GM18519 (cell line): ENCODE data around the gene PTBP3.
A peak's percentile ranks its signal among the peaks of the same experiment; 100 is the strongest.
"Not testable (repeated sequence)": the region's sequence is repeated elsewhere in the genome, so short reads cannot be mapped to it uniquely, and the experiment has no call there.

ENCODE experiments used
- ATAC-seq: cut with Tn5 transposase; IDR thresholded peaks from one replicate; pipeline ENCODE4 v1.9.1; 2021; ENCODE audit warnings: mild to moderate bottlenecking, moderate library complexity; ENCODE audit not compliant: unreplicated experiment, low FRiP score

PTBP3 gene, protein sequence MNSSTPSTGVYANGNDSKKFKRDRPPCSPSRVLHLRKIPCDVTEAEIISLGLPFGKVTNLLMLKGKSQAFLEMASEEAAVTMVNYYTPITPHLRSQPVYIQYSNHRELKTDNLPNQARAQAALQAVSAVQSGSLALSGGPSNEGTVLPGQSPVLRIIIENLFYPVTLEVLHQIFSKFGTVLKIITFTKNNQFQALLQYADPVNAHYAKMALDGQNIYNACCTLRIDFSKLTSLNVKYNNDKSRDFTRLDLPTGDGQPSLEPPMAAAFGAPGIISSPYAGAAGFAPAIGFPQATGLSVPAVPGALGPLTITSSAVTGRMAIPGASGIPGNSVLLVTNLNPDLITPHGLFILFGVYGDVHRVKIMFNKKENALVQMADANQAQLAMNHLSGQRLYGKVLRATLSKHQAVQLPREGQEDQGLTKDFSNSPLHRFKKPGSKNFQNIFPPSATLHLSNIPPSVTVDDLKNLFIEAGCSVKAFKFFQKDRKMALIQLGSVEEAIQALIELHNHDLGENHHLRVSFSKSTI

DNA sequence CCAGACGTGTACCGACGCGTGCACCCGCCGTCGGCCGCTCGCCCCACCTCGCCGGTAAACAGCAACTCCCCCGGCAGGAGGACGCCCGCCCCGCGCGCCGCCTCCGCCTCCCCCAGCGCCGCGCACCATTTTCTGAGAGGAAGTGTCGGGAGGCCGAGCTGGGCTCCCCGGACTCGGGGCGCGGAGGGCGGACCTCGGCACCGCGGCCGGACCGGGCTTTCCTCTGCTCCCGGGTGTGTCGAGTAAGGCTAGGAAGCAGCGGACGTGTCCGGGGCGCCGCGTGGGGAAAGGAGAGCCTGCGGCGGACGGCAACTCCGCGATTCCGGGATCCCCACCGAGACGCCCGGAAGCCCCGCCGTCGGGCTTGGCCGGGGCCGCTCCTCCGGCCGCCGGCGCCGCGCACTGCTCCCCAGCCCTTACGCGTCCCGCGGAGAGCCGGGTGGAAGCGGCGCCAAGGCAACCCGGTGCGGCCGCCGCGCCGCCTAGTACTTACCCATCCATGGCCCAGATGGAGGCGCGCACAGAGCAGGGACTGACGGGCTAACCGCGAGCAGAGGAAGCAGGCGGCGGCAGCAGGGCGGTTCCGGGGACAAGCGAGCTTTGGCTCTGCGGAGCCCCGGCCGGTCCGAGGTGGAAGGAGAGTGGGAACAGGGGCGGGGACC, at the start of gene PTBP3:
PTBP3 (minus strand) TSS at position 643 of the 662 bp plus-strand sequence. CDS start 35,754 bp downstream, outside the sequence.
- peak; percentile 36 for ATAC-seq

DNA sequence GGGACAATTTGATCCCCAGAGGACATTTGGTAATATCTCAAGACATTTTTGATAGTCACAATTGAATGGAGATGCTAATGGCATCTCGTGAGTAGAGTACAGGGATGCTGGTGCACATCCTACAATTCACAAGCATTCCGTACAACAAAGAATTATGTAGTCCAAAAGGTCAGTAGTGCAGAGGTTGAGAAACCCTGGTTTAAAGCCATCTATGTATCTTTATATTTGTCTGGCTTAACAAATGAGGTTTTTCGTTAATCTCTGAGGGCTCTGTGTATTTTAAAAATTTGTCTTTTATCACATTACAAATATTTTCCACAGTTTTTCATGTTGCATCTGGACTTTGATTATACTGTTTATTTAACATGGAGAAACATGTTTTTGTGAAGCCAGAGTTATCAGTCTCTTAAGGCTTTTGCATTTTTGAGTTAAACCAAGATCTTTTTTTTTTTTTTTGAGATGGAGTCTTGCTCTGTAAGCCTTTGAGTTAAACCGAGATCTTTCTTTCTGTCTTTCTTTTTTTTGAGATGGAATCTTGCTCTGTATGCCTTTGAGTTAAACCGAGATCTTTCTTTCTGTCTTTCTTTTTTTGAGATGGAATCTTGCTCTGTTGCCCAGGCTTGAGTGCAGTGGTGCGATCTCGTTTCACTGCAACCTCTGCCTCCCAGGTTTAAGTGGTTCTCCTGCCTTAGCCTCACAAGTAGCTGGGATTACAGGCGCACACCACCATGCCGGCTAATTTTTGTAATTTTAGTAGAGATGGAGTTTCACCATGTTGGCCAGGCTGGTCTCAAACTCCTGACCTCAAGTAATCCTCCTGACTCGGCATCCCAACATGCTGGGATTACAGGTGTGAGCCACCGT, 49.3 kb upstream of the PTBP3 start:
- no peak for ATAC-seq

DNA sequence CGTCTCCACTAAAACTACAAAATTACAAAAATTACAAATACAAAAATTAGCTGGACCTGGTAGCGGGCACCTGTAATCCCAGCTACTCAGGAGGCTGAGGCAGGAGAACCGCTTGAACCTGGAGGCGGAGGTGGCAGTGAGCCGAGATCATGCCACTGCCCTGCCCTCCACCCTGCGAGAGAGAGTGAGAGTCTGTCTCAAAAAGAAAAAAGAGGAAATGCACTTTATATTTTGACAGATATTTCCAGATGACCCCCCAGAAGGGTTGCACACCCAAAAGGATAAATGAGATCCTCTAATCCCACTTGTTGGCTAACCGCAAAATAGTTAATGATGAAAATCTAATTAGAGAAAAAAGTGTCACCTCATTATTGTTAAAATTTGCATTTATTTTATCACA, 48.6 kb upstream of the PTBP3 start:
- ATAC-seq, result no peak

DNA sequence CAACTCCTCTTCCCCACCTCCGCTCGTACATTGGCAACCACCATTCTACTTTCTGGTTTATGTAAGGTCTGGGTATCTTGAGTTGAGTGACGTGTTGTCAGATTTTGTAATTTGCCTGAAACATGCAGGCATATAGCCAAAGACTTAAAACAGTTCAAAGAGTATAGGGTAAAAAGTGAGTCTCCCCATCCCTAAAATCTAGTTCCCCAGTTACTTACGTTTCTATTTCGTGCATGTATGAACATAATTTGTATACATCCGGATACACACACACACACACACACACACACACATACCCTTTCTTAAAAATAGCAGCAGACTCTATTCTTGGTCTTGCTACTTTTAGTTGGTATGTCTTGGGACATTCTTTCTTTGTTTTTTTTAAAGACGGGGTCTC, 47.4 kb upstream of the PTBP3 start:
- no peak for ATAC-seq

DNA sequence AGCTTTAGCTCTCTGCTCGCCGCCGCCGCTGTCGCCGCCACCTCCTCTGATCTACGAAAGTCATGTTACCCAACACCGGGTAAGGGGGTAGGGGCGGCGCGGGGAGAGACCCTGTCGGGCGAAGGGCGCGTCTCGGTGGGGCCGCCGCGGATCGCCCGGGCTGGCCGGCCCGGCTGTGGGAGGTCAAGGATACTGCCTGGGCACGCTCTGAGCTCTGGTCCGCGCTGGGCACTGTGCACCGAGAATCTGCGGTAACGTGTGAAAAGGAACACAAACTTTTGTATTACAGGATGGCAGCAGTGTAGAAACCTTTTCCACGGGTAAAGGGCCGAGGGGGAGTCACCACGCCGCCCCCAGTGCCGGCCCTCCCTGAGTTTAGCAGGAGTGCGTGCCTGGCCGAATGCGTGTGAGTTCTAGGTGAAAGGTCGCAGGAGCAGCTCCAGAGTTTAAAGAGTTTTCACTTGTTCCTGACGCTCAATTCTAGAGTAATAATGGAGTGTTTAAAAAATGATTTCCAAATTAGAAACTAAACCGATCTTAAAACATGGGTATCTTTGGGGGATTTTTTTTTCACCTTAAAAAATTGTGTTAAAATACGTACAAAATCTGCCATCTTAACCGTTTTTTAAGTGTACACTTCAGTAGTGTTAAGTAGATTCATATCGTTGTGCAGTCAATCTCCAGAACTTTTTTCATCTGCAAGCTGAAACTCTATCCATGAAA, 46.8 kb upstream of the PTBP3 start, which contains the start of gene HSDL2:
HSDL2 (plus strand) TSS at position 7 of the 723 bp plus-strand sequence; CDS start at position 63, 56 bp downstream.
- ATAC-seq, result peak; percentile 6

DNA sequence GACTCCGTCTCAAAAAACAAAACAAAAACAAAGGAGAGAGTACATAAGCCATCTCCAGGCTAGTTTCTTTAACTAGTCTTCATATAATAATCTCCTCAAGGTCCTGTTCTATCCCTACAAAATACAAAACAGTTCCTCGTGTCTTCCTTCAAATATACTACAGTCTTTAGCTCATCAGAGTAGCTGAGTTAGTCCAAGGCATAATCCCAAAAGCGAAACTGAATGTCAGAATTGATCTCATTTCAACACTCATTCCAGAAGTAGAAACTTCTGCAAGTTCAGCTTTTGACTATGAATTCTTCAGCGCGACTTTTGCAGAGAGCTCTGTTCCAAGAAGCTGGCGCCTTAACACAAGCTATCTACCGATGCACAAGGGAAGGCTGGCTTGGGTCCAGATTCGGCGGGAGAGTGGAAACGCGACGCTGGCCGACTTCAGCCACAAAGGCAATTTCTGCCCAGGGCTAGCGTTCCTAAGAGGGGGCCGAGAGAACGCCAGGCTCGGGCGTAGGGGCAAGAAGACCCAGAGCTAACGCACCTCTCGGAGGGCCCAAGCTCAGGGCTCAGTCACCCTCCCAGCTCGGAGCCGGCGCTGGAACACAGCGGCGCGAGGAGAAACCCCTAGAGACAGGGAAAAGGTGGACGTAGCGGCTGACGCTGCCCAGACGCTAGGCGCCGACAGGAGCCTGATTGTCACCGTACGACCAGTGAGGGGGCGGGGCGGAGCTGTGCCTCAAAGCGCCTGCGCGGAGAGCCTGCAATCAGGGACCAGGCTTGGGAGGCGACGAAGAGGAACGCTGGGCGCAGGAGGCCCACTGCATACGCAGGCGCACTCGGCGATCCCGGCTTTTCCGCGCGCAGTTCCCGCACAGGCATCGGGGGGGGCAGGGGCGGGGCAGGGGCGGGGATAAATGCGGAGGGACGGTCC, 46.0 kb upstream of the PTBP3 start:
- ATAC-seq, result peak; percentile 70

DNA sequence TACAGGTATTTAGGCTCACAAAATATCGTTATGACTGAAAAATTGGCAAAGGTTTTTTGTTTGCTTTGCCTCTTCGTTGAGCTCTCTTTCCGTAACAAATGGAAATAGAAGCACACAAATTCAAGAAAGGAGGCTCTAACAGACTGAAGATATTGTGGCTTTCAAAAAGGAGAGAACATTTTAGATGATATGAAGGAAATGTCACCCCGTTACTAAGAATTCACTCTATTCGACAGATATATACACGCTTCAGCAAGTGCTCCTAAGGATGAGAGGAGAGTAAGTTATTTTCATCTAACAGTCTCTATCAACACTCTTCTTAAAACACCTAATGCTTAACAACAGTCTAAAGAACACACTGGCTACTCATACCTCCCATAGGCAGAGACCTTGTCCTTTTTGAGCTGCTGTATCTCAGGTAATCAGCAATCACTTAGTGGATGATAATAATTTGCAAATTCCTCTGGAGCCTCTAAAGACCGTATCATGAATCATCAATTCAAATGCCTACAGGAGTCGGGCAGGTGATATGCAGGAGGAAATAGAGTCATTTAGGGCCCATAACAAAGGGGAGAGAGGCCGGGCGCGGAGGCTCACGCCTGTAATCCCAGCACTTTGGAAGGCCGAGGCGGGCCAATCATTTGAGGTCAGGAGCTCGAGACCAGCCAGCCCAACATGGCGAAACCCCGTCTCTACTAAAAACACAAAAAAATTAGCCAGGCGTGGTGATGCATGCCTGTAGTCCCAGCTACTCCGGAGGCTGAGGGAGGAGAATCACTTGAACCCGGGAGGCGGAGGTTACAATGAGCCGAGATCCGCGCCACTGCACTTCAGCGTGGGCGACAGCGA, 45.1 kb upstream of the PTBP3 start:
- ATAC-seq, result peak; percentile 1

DNA sequence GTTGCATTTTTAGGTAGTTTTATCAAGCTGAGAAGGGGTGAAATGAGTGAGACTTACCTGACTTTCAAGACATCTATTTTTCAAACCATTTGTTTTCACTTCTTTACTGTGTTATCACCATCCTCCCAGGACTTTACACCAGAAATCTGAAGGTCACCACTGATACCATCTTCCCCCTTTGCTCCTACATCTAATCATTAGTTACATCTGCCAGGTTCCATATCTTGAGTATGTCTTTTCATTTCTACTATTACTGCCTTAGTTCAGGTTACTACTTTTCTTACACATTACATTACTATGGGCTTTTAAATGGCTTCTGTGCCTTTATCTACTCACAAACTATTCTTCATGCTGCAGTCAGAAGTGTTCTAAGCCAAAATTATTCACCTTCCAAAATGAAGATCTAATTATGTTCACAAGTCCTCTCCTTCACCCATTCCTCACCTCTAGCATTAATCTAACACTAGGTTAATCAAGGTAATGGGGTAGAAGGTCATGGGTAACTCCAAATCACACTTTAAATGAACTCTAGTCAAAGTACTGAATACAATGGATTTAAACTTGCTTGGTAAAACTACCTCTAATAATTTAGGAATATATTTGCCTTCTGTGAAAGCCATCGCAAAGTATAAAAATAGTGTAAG, 44.4 kb upstream of the PTBP3 start:
- ATAC-seq, result no peak

DNA sequence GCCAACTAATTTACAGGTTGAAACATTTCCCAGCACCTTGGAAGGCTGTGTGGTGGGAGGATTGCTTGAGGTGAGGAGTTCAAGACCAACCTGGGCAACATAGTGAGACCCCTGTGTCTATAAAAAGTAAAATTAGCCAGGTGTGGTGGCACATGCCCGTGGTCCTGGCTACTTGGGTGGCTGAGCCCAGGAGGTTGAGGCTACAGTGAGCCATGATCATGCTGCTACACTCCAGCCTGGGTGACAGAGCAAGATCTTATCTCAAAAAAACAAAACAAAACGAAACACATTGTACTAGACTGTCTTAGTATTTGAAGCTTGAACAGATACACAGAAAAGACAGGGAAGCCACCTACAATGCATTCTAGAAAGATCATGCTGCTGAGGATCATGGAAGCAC, 43.7 kb upstream of the PTBP3 start:
- ATAC-seq, result no peak

DNA sequence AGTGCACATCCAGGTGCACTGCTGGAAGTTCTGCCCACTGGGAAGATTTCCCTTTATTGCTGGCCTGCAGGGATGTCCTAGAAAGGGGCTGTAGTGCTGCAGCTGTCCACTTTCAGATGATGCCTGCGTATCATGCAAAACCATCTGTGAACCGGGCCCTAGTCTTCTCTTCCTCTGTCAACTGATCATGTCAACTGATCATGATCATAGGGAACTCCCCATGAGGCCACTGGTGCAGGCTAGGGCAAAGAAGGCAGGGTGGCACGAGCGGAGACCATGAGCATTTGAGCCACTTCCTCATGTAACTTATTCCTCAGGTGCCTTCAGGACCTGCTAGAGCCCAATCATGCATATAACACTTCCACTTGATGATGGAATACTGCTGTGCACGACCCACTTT, 41.9 kb upstream of the PTBP3 start:
- no peak for ATAC-seq

DNA sequence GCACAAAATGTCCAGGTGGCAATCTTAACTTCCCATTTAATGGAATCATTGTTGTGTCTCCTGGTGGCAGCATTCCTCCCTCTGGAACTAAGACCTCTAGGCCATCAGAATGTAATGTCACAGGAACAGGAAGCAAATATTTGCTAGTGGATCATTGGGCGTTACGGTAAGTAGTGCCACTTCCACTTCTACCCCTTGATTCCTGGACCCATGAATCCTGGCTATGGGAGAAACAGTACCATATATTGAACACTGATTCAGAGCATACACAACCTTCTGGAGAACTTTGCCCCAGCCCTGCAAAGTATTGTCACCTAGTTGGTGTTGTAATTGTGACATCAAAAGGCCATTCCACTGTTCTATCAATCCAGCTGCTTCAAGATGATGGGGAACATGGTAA, 40.8 kb upstream of the PTBP3 start:
- not testable (repeated sequence) for ATAC-seq

DNA sequence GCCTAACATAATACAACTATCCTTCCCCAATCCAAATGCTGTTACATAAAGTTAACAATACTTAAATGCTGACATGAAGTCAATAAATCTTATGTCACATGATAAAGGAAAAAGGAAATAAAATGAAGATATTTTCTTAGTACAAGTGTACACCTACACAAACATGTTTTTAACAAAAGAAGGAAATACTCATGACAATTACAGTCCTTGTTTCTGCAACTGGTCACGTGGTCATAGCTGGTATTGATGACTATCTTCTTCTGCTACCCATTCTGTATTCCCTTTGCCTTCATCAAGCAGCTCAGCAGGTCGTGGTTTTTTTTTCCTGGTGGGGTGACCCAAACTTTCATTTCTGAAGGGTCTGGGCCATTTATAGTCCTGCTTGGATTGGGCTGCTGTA, 40.2 kb upstream of the PTBP3 start:
- not testable (repeated sequence) for ATAC-seq

DNA sequence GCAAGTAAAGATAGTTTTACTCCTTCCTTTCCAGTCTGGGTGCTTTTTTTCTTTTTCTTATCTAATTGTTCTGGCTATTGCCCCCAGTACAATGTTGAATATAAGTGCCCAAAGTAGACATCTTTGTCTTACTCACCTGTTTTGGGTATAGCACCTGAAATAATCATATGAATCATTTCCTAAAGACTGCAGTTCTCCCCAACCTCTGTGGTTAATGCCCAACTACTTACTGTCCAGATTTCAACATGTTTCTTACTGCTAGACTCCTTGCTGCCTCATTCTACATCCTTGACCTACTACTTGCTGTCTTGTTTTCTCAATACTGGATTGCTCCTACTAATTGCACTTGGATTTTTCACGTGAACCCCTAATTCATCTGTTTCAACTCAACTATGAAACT, 37.6 kb upstream of the PTBP3 start:
- ATAC-seq, result no peak

DNA sequence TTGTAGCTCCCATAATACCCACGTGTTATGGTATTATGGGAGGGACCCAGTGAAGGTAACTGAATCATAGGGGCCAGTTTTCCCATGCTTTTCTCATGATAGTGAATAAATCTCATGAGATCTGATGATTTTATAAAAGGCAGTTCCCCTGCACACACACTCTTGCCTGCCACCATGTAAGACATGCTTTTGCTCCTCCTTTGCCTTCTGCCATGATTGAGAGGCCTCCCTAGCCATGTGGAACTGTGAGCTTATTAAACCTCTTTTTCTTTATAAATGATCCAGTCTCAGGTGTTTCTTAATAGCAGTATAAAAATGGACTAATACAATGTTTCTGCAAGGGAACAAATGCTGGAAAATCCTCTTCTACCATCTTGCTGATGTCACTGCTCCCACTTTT, 36.4 kb upstream of the PTBP3 start:
- ATAC-seq, result no peak

DNA sequence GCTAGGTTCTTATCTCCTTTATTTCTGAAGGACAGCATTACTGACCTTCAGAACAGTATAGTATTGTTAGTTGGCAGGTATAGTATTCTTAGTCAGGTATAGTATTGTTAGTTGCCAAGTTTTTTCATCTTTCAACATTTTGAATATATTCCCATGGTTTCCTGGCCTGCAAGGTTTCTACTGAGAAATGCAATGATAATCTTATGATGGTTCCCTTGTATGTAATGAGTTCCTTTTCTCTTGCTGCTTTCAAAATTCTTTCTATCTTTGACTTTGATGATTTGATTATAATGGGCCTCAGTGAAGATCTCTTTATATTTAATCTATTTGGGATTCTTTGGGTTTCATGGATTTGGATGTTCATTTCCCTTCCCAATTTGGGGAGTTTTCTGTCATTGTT, 34.0 kb upstream of the PTBP3 start:
- ATAC-seq, result no peak

DNA sequence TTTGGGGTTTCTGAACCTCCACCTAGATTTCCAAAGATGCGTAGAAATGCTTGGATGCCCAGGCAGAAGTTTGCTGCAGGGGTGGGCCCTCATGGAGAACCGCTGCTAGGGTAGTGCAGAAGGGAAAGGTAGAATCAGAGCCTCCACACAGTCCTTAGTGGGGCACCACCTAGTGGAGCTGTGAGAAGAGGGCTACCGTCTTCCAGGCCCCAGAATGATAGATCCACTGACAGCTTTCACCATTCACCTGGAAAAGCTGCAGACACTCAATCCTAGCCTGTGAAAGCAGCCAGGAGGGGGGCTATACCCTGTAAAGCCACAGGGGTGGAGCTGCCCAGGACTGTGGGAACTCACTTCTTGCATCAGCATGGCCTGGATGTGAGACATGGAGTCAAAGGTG, 33.2 kb upstream of the PTBP3 start:
- ATAC-seq, result no peak

DNA sequence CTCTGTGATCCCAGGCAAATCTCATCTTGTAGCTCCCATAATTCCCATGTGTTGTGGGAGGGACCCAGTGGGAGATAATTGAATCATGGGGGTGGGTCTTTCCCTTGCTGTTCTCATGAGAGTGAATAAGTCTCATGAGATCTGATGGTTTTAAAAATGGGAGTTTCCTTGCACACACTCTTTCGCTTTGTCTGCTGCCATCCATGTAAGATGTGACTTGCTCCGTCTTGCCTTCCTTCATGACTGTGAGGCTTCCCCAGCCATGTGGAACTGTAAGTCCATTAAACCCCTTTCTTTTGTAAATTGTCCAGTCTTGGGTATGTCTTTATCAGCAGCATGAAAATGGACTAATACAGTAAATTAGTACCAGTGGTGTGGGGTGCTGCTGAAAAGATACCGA, 31.8 kb upstream of the PTBP3 start:
- ATAC-seq, result not testable (repeated sequence)

DNA sequence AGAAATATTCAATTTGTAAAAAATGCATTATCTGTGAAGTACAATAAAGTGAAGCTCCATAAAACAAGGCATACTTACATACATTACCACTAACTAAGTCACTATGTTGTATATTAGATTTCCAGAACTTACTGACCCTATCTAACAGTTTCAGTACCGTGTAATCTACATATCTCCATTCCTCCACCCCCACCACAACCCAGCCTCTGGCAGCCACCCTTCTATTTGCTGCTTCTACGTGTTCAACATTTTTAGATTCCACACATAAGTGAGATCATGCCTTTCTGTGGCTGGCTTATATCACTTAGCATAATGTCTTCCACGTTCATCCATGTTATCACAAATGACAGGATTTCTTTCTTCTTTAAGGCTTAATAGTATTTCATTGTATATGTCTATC, 31.3 kb upstream of the PTBP3 start:
- no peak for ATAC-seq
